GM12878 (cell line): ENCODE data around the gene HACD4. TPM values are rescaled to one million over a fixed set of nuclear protein-coding genes. Genes with fewer than 3 reads are reported as not detected.

Experiments used
- ATAC-seq: fragments of 200-7000 bp; cut with Tn5 transposase; 3 replicates; pipeline ENCODE4 v1.9.1; 2020; ENCODE audit warnings: mild to moderate bottlenecking, moderate library complexity
- BruUV-seq: library from RNA; stranded (reverse); fragments of 400-500 nt; replicated peaks from 2 replicates; lab custom pipeline; 2021; lab: Mats Ljungman, UMichigan
- CTCF ChIA-PET: fragments of 300-600 bp; sonication (Branson Sonifier 250); formaldehyde crosslinking; extraction: SDS; loops from one replicate; lab custom pipeline; 2021; ENCODE audit warnings: inconsistent platforms; lab: Yijun Ruan, JAX
- POLR2A ChIA-PET: fragments of 350-600 bp; formaldehyde crosslinking; extraction: SDS; loops from one replicate; lab custom pipeline; 2021; ENCODE audit warnings: inconsistent platforms; lab: Charles Lee
- RAD21 ChIA-PET: fragments of 300-600 bp; sonication (Branson Sonifier 250); formaldehyde crosslinking; loops from one replicate; lab custom pipeline; 2023; ENCODE audit warnings: antibody characterized with exemption; ENCODE audit not compliant: unreplicated experiment; lab: Charles Lee
- SMC1A ChIA-PET: fragments of 300-600 bp; sonication (Branson Sonifier 250); formaldehyde crosslinking; loops from one replicate; lab custom pipeline; 2023; ENCODE audit not compliant: unreplicated experiment, uncharacterized antibody; lab: Charles Lee
- DNase-seq: peaks from one replicate; pipeline ENCODE4 v3.0.0-alpha.2; 2011; ENCODE audit warnings: low read depth, low spot score
- FAIRE-seq: peaks from 3 replicates; lab custom pipeline; 2011; peaks lifted over from hg19 to GRCh38; lab: Jason Lieb, UNC
- H2AFZ ChIP-seq: 2 replicates; pipeline ENCODE4 v1.6.0; 2011; ENCODE audit warnings: low read depth, low read length, control low read depth; ENCODE audit not compliant: control insufficient read depth
- H3K27ac ChIP-seq: 2 replicates; pipeline ENCODE4 v1.5.1; 2011; ENCODE audit warnings: control low read depth; ENCODE audit not compliant: control insufficient read depth, insufficient read depth
- H3K27me3 ChIP-seq, 2 experiments: replicated peaks in 1 of 2; 2 replicates each; pipeline versions ENCODE4 v1.6.0 to v1.6.1; 2011; ENCODE audit warnings: low read length in 1 of 2; ENCODE audit not compliant: control insufficient read depth in 2 of 2, insufficient read depth in 2 of 2
- H3K36me3 ChIP-seq, 2 experiments: 2 replicates each; pipeline ENCODE4 v1.5.1; 2011; ENCODE audit warnings: low read length in 1 of 2; ENCODE audit not compliant: control insufficient read depth in 2 of 2, insufficient read depth in 2 of 2
- H3K4me1 ChIP-seq: 2 replicates; pipeline ENCODE4 v1.6.1; 2011; ENCODE audit warnings: mild to moderate bottlenecking, low read length, moderate library complexity, mixed read lengths; ENCODE audit not compliant: control insufficient read depth, insufficient read depth
- H3K4me2 ChIP-seq: 2 replicates; pipeline ENCODE4 v1.6.0; 2011; ENCODE audit warnings: control low read depth; ENCODE audit not compliant: control insufficient read depth, insufficient read depth
- H3K4me3 ChIP-seq: fragments of 200-600 bp; sonication (generic); 2 replicates; pipeline ENCODE4 v1.5.1; 2016
- H3K79me2 ChIP-seq: 2 replicates; pipeline ENCODE4 v1.6.0; 2011; ENCODE audit warnings: low read length; ENCODE audit not compliant: control insufficient read depth, insufficient read depth
- H3K9ac ChIP-seq: 2 replicates; pipeline ENCODE4 v1.8.0; 2011; ENCODE audit warnings: low read length, control low read depth, mixed read lengths; ENCODE audit not compliant: control insufficient read depth, insufficient read depth
- H3K9me3 ChIP-seq: replicated peaks from 3 replicates; pipeline ENCODE4 v1.5.1; 2011; ENCODE audit warnings: mild to moderate bottlenecking, low read length; ENCODE audit not compliant: control insufficient read depth, insufficient read depth
- H4K20me1 ChIP-seq: 2 replicates; pipeline ENCODE4 v1.6.0; 2011; ENCODE audit not compliant: control insufficient read depth, insufficient read depth
- BCL3 ChIP-seq: IDR thresholded peaks from 2 replicates; pipeline ENCODE4 v1.6.1; 2011; ENCODE audit warnings: borderline replicate concordance, low read depth, mild to moderate bottlenecking, moderate library complexity, low read length; ENCODE audit not compliant: insufficient read depth, poor library complexity, severe bottlenecking
- BCLAF1 ChIP-seq: fragments of 450-650 bp; IDR thresholded peaks from 2 replicates; pipeline ENCODE4 v1.6.1; 2017; ENCODE audit warnings: antibody characterized with exemption, mild to moderate bottlenecking, moderate library complexity
- CHD4 ChIP-seq: fragments of 200-600 bp; sonication (generic); IDR thresholded peaks from 2 replicates; pipeline ENCODE4 v1.6.1; 2016; ENCODE audit warnings: mild to moderate bottlenecking
- EP300 ChIP-seq, 2 experiments: fragments of 150-350 bp in 1 of 2; IDR thresholded peaks; 2 replicates each; pipeline ENCODE4 v1.6.1; 2011 to 2012; ENCODE audit warnings: low read depth in 2 of 2, low read length in 2 of 2, borderline replicate concordance in 1 of 2, improper control_type of control experiment in 1 of 2, inconsistent platforms in 1 of 2; ENCODE audit not compliant: control insufficient read depth in 1 of 2
- ETV6 ChIP-seq, 2 experiments: fragments of 450-650 bp in 1 of 2; IDR thresholded peaks in 1 of 2; conservative IDR thresholded peaks in 1 of 2; 2 replicates each; pipeline ENCODE4 v1.6.1; 2014; ENCODE audit warnings: antibody characterized with exemption in 1 of 2, borderline replicate concordance in 1 of 2, low read depth in 1 of 2, mild to moderate bottlenecking in 1 of 2, moderate library complexity in 1 of 2
- IKZF1 ChIP-seq: fragments of 450-650 bp; conservative IDR thresholded peaks from 2 replicates; pipeline ENCODE4 v1.6.1; 2017; ENCODE audit warnings: antibody characterized with exemption, mild to moderate bottlenecking
- IRF4 ChIP-seq: IDR thresholded peaks from 2 replicates; pipeline ENCODE4 v1.6.1; 2011; ENCODE audit warnings: low read depth, low read length
- KAT2A ChIP-seq: conservative IDR thresholded peaks from 2 replicates; pipeline ENCODE4 v1.6.1; 2011; ENCODE audit warnings: low read depth, low read length; ENCODE audit not compliant: control insufficient read depth
- LARP7 ChIP-seq: fragments of 450-650 bp; IDR thresholded peaks from 2 replicates; pipeline ENCODE4 v1.6.1; 2017; ENCODE audit warnings: mild to moderate bottlenecking
- MXI1 ChIP-seq: fragments of 150-350 bp; IDR thresholded peaks from 2 replicates; pipeline ENCODE4 v1.6.1; 2011; ENCODE audit warnings: low read depth, mild to moderate bottlenecking, inconsistent platforms, low read length, improper control_type of control experiment
- SIN3A ChIP-seq: IDR thresholded peaks from 2 replicates; pipeline ENCODE4 v1.6.1; 2012; ENCODE audit warnings: low read depth, low read length, improper control_type of control experiment
- SPI1 ChIP-seq: IDR thresholded peaks from 2 replicates; pipeline ENCODE4 v1.6.1; 2011; ENCODE audit warnings: low read depth, mild to moderate bottlenecking, low read length, moderate library complexity, borderline replicate concordance; ENCODE audit not compliant: insufficient read depth
- SREBF2 ChIP-seq: IDR thresholded peaks from 2 replicates; pipeline ENCODE4 v1.6.1; 2012; ENCODE audit warnings: mild to moderate bottlenecking, low read length
- ZBED1 ChIP-seq: IDR thresholded peaks from 2 replicates; pipeline ENCODE4 v1.6.1; 2016; ENCODE audit warnings: borderline replicate concordance
- ZNF274 ChIP-seq: IDR thresholded peaks from one replicate; pipeline ENCODE4 v1.8.0; 2011; ENCODE audit not compliant: insufficient read length, insufficient read depth
- WGBS: methylation state at CpG from one replicate; pipeline ENCODE4 v1.1.6; 2016; ENCODE audit warnings: low lambda C conversion rate; ENCODE audit not compliant: insufficient replicate concordance, insufficient coverage; ENCODE audit errors: missing lambda C conversion rate; 5-methylcytosine and 5-hydroxymethylcytosine counted together
- in situ Hi-C: fragments of 300-500 bp; cut with MboI; formaldehyde crosslinking; loops from 9 replicates; pipeline ENCODE4 v1.14.3; 2018; ENCODE audit warnings: mixed read lengths
- intact Hi-C: fragments of 100-400 bp; cut with micrococcal nuclease; formaldehyde crosslinking; loops from one replicate; pipeline ENCODE4 v1.14.2; 2022; ENCODE audit not compliant: unreplicated experiment
- polyA plus RNA-seq, 11 experiments: library from polyadenylated mRNA; depleted of rRNA in 4 of 11; unstranded in 6 of 11; stranded (reverse) in 5 of 11; fragments of >200 nt; fragmentation: Nextera tagmentation in 4 of 11; fragmentation: Illumina TruSeq in 1 of 11; extraction: Ambion mirVana in 4 of 11; extraction: Trizol in 1 of 11; gene quantifications; 1 replicate in 1 of 11; 2 replicates in 10 of 11; pipeline versions ENCODE4 v1.2.1 to v1.2.3, GENCODE V29; 2011 to 2016; ENCODE audit warnings: inconsistent platforms in 2 of 11, missing spikeins in 2 of 11, low read depth in 1 of 11
- total RNA-seq, 4 experiments: library from RNA; depleted of rRNA in 3 of 4; stranded (reverse); fragments of >200 nt in 3 of 4; fragmentation: Illumina TruSeq in 1 of 4; extraction: Trizol in 1 of 4; gene quantifications; 2 replicates each; pipeline versions ENCODE4 v1.2.1 to v1.2.3, GENCODE V29; 2013 to 2021

The HACD4 gene
- total and polyA plus RNA-seq, 10 of the 15 experiments (the other 5 are each of a cell fraction or from before 2014, with no cell fraction given), result 3.2 to 7.6 (median 5.7) TPM

GRCh38 chr9:20997503-20998076 is 33.9 kb downstream of the HACD4 start (continued):
- TF ChIP-seq SPI1 (peak; percentile 97), IRF4 (peak; percentile 68; the same call in 1 of the 2 replicates), EP300 (IDR thresholded peaks at IDR 0.05; ENCODE audit: borderline replicate concordance in 1 of 2, control insufficient read depth in 1 of 2, low read depth in 2 of 2, low read length in 2 of 2) (no peak), KAT2A (no peak), MXI1 (no peak)

- H2AFZ ChIP-seq, result no peak overlapping the region; the same call in 1 of the 2 replicates
- no peaks in the 10 kb centered on the region; the same call in 2 of the 3 replicates for H3K9me3 ChIP-seq
- peak; percentile 90 for ATAC-seq
- POLR2A ChIA-PET, result interaction anchor here (0.9 to 1.6 kb wide), 3 partner anchors 16 to 100 kb away, joined by 3 to 7 read pairs (median 3); no protein-coding TSS in a partner anchor
- CTCF ChIA-PET, result interaction anchor here (0.5 to 1.4 kb wide), 9 partner anchors 13 to 491 kb away, joined by 3 to 5 read pairs (median 3); partner anchors contain the start of gene HACD4
- H3K9ac ChIP-seq, result no peak overlapping the region
- peaks cover 1 to 6% of the 10 kb centered on the region in 2 experiments for H3K36me3 ChIP-seq
- H3K4me3 ChIP-seq, result no peak overlapping the region
- no peaks in the 10 kb centered on the region for H4K20me1 ChIP-seq
- H3K4me1 ChIP-seq, result peaks cover 18% of the 10 kb centered on the region
- H3K27ac ChIP-seq, result peak overlapping the region; percentile 57
- H3K79me2 ChIP-seq, result no peaks in the 10 kb centered on the region
- DNase-seq, result peak; percentile 56
- in situ Hi-C loops (no loop called here), intact Hi-C loops (loop anchor here (2.0 kb wide), 1 partner anchor 34 kb away; the partner anchor contains the start of gene HACD4)
- SMC1A ChIA-PET, result interaction anchor here (0.6 to 3.2 kb wide), 15 partner anchors 10 to 338 kb away, joined by 3 to 17 read pairs (median 5); partner anchors contain the start of gene HACD4
- RAD21 ChIA-PET, result interaction anchor here (0.7 to 3.0 kb wide), 7 partner anchors 10 to 374 kb away, joined by 3 to 14 read pairs (median 6); partner anchors contain the start of genes HACD4 and MLLT3
- no peak for FAIRE-seq
- WGBS, result 0% methylated on average over 2 of the region's 2 CpGs
- peak overlapping the region; percentile 41 for H3K4me2 ChIP-seq
- no peaks in the 10 kb centered on the region for H3K27me3 ChIP-seq
- BruUV-seq, result no TSS peak
- peak; percentile 38; the same call in 1 of the 2 replicates for TF ChIP-seq ZBED1
- no peak for TF ChIP-seq BCLAF1
- no peak for TF ChIP-seq ZNF274
- no peak for TF ChIP-seq LARP7
- TF ChIP-seq CHD4, result no peak
- no peak for TF ChIP-seq BCL3
- TF ChIP-seq IKZF1, result peak; percentile 18; the same call in 1 of the 2 replicates
- peak in 1 of 2 experiments; percentile 41; a peak in 1 of 4 replicates for TF ChIP-seq ETV6 (conservative IDR thresholded peaks at IDR 0.05 in 1 of 2, IDR thresholded peaks at IDR 0.05 in 1 of 2; ENCODE audit: borderline replicate concordance in 1 of 2, low read depth in 1 of 2)
- TF ChIP-seq SIN3A, result no peak
- TF ChIP-seq SREBF2, result no peak
Measured at GRCh38 chr9:20996809-20997208, 34.6 kb downstream of the HACD4 start.
